HEK293 (cell line): Measurements from ENCODE around the gene SORBS2.

Experiments used
- CTCF ChIA-PET: fragments of 350-600 bp; formaldehyde crosslinking; extraction: SDS; loops from one replicate; lab custom pipeline; 2021; ENCODE audit warnings: antibody characterized with exemption; lab: Yijun Ruan, JAX
- POLR2A ChIA-PET: fragments of 300-600 bp; formaldehyde crosslinking; extraction: SDS; loops from one replicate; lab custom pipeline; 2020; ENCODE audit warnings: antibody characterized with exemption, inconsistent platforms; lab: Yijun Ruan, JAX
- H3K27ac ChIP-seq: fragments of 200-500 bp; sonication (Bioruptor generic); 2 replicates; pipeline ENCODE4 v1.5.1; 2014; ENCODE audit warnings: low read depth, low read length, control low read depth, inconsistent platforms; ENCODE audit errors: extremely low read depth
- H3K36me3 ChIP-seq, 2 experiments: fragments of 200-500 bp in 1 of 2; sonication (Bioruptor generic) in 1 of 2; 1 replicate in 1 of 2; 2 replicates in 1 of 2; pipeline ENCODE4 v1.5.1; 2014 to 2017; ENCODE audit warnings: inconsistent platforms in 2 of 2, low read length in 2 of 2; ENCODE audit not compliant: control insufficient read depth in 2 of 2, insufficient read depth in 1 of 2
- H3K4me1 ChIP-seq: fragments of 200-500 bp; sonication (Bioruptor generic); 2 replicates; pipeline ENCODE4 v1.5.1; 2014; ENCODE audit warnings: mild to moderate bottlenecking, low read length, inconsistent platforms; ENCODE audit not compliant: control insufficient read depth, insufficient read depth
- H3K4me3 ChIP-seq: 2 replicates; pipeline ENCODE4 v1.5.1; 2011; ENCODE audit warnings: low read depth, mild to moderate bottlenecking, control low read depth, low read length, moderate library complexity
- H3K9me3 ChIP-seq: fragments of 200-500 bp; sonication (Bioruptor generic); 2 replicates; pipeline ENCODE4 v1.5.1; 2014; ENCODE audit warnings: low read depth, low read length, inconsistent platforms; ENCODE audit not compliant: control insufficient read depth, insufficient read depth
- BCL11B ChIP-seq: fragments of 450-650 bp; formaldehyde crosslinking; IDR thresholded peaks from 2 replicates; pipeline ENCODE4 v1.5.1; 2016; ENCODE audit warnings: low read depth, missing biosample characterization, missing genetic modification characterization
- BCL6B ChIP-seq: fragments of 450-650 bp; formaldehyde crosslinking; IDR thresholded peaks from 2 replicates; pipeline ENCODE4 v1.5.1; 2017; ENCODE audit warnings: missing biosample characterization, missing genetic modification characterization
- HOXA7 ChIP-seq: sonication (generic); formaldehyde crosslinking; IDR thresholded peaks from 2 replicates; pipeline ENCODE4 v1.8.1; 2022; ENCODE audit warnings: missing genetic modification reagents, borderline replicate concordance
- IKZF3 ChIP-seq: fragments of 450-650 bp; IDR thresholded peaks from 2 replicates; pipeline ENCODE4 v1.5.0; 2018; ENCODE audit warnings: missing biosample characterization, mild to moderate bottlenecking, missing genetic modification characterization, moderate library complexity
- KLF7 ChIP-seq: fragments of 450-650 bp; formaldehyde crosslinking; IDR thresholded peaks from 2 replicates; pipeline ENCODE4 v1.5.1; 2016; ENCODE audit warnings: missing biosample characterization, missing genetic modification characterization, borderline replicate concordance
- MYNN ChIP-seq: fragments of 450-650 bp; formaldehyde crosslinking; IDR thresholded peaks from 2 replicates; pipeline ENCODE4 v1.5.1; 2016; ENCODE audit warnings: missing biosample characterization, missing genetic modification characterization, borderline replicate concordance
- PRDM6 ChIP-seq: fragments of 450-650 bp; formaldehyde crosslinking; IDR thresholded peaks from 2 replicates; pipeline ENCODE4 v1.5.1; 2017; ENCODE audit warnings: missing biosample characterization, missing genetic modification characterization
- SCRT2 ChIP-seq: fragments of 450-650 bp; formaldehyde crosslinking; IDR thresholded peaks from 2 replicates; pipeline ENCODE4 v1.5.1; 2016; ENCODE audit warnings: missing biosample characterization, missing genetic modification characterization
- ZNF133 ChIP-seq: fragments of 450-650 bp; formaldehyde crosslinking; IDR thresholded peaks from 2 replicates; pipeline ENCODE4 v1.5.1; 2016; ENCODE audit warnings: missing biosample characterization, missing genetic modification characterization
- ZNF146 ChIP-seq: fragments of 450-650 bp; formaldehyde crosslinking; IDR thresholded peaks from 2 replicates; pipeline ENCODE4 v1.5.1; 2016; ENCODE audit warnings: missing biosample characterization, missing genetic modification characterization
- ZNF362 ChIP-seq: fragments of 450-650 bp; formaldehyde crosslinking; IDR thresholded peaks from 2 replicates; pipeline ENCODE4 v1.5.1; 2016; ENCODE audit warnings: missing biosample characterization, missing genetic modification characterization
- ZNF48 ChIP-seq: fragments of 450-650 bp; formaldehyde crosslinking; IDR thresholded peaks from 2 replicates; pipeline ENCODE4 v1.5.1; 2016; ENCODE audit warnings: missing biosample characterization, missing genetic modification characterization
- ZNF501 ChIP-seq: fragments of 450-650 bp; formaldehyde crosslinking; IDR thresholded peaks from 2 replicates; pipeline ENCODE4 v1.5.1; 2016; ENCODE audit warnings: missing biosample characterization, missing genetic modification characterization
- ZNF510 ChIP-seq: fragments of 450-650 bp; formaldehyde crosslinking; IDR thresholded peaks from 2 replicates; pipeline ENCODE4 v1.5.1; 2018; ENCODE audit warnings: mild to moderate bottlenecking, missing genetic modification characterization, missing biosample characterization; ENCODE audit not compliant: insufficient replicate concordance
- ZNF561 ChIP-seq: fragments of 450-650 bp; IDR thresholded peaks from 2 replicates; pipeline ENCODE4 v1.5.1; 2018; ENCODE audit warnings: missing biosample characterization, missing genetic modification characterization, borderline replicate concordance
- ZNF677 ChIP-seq: fragments of 450-650 bp; IDR thresholded peaks from 2 replicates; pipeline ENCODE4 v1.5.0; 2018; ENCODE audit warnings: missing biosample characterization, mild to moderate bottlenecking, missing genetic modification characterization, moderate library complexity
- ZNF707 ChIP-seq: fragments of 450-650 bp; formaldehyde crosslinking; IDR thresholded peaks from 2 replicates; pipeline ENCODE4 v1.5.1; 2016; ENCODE audit warnings: missing biosample characterization, missing genetic modification characterization

Gene SORBS2

GRCh38 chr4:185813133-185813532 is 1.1 kb upstream of the SORBS2 start:
- Histone ChIP-seq H3K36me3 (no peaks in the 10 kb centered on the region), H3K4me3 (no peak overlapping the region), H3K4me1 (peaks cover 9% of the 10 kb centered on the region; the same call in 1 of the 2 replicates), H3K27ac (no peak overlapping the region)
- CTCF ChIA-PET, result no interaction called here
- POLR2A ChIA-PET, result no interaction called here
- no peak for TF ChIP-seq HOXA7 (CRISPR knock-in tag)
- TF ChIP-seq, all 188 proteins: peak for 0
- H3K9me3 ChIP-seq, result no peaks in the 10 kb centered on the region

GRCh38 chr4:185810746-185811508 is 1.1 kb downstream of the SORBS2 start:
- TF ChIP-seq BCL6B (no peak), MYNN (tag by site-specific recombination) (peak; percentile 79)
- peak overlapping the region; percentile 59 for H3K4me3 ChIP-seq
- no peaks in the 10 kb centered on the region for H3K9me3 ChIP-seq
- ChIA-PET CTCF (interaction anchor here (0.6 to 1.1 kb wide), 3 partner anchors 171 to 1066 kb away, joined by 3 to 4 read pairs (median 3); no protein-coding TSS in a partner anchor), POLR2A (no interaction called here)
- peaks cover 4% of the 10 kb centered on the region; the same call in 1 of the 2 replicates for H3K4me1 ChIP-seq
- no peaks in the 10 kb centered on the region for H3K36me3 ChIP-seq
- peak overlapping the region; percentile 33; the same call in 1 of the 2 replicates for H3K27ac ChIP-seq

- ChIA-PET POLR2A (interaction anchor here (1.2 kb wide), 1 partner anchor 29 kb away, joined by 9 read pairs; no protein-coding TSS in a partner anchor), CTCF (interaction anchor here (0.6 kb wide), 2 partner anchors 323 to 338 kb away, joined by 3 to 5 read pairs; partner anchors contain the start of gene CCDC110)
- H3K4me3 ChIP-seq, result no peak overlapping the region
- H3K4me1 ChIP-seq, result peaks cover 4% of the 10 kb centered on the region; the same call in 1 of the 2 replicates
- H3K27ac ChIP-seq, result no peak overlapping the region
- no peaks in the 10 kb centered on the region for H3K36me3 ChIP-seq
- no peaks in the 10 kb centered on the region for H3K9me3 ChIP-seq
- TF ChIP-seq ZNF677 (tag by site-specific recombination) (no peak), SCRT2 (0 out of 2 replicates have a peak, but pooled peaks have one; percentile 20)
These were observed 2.4 kb downstream of the SORBS2 start for GRCh38 chr4:185809533-185810071.

- POLR2A ChIA-PET, result interaction anchor here (1.2 kb wide), 1 partner anchor 30 kb away, joined by 9 read pairs; no protein-coding TSS in a partner anchor
- TF ChIP-seq ZNF133 (tag by site-specific recombination), result no peak
- TF ChIP-seq ZNF362 (tag by site-specific recombination), result 0 out of 2 replicates have a peak, but pooled peaks have one; percentile 49
- TF ChIP-seq, all 188 proteins: peak for 1
- H3K4me1 ChIP-seq, result peaks cover 4% of the 10 kb centered on the region; the same call in 1 of the 2 replicates
- H3K9me3 ChIP-seq, result no peaks in the 10 kb centered on the region
- no peaks in the 10 kb centered on the region for H3K36me3 ChIP-seq
- no peak overlapping the region for H3K27ac ChIP-seq
- CTCF ChIA-PET, result interaction anchor here (0.6 kb wide), 1 partner anchor 323 kb away, joined by 3 read pairs; no protein-coding TSS in a partner anchor
- H3K4me3 ChIP-seq, result no peak overlapping the region
These were observed 2.9 kb downstream of the SORBS2 start for GRCh38 chr4:185809121-185809520.

- Histone ChIP-seq H3K4me3 (no peak overlapping the region), H3K27ac (no peak overlapping the region), H3K36me3 (no peaks in the 10 kb centered on the region), H3K9me3 (no peaks in the 10 kb centered on the region), H3K4me1 (no peaks in the 10 kb centered on the region; the same call in 1 of the 2 replicates)
- ChIA-PET CTCF (no interaction called here), POLR2A (no interaction called here)
- TF ChIP-seq ZNF510 (tag by site-specific recombination) (no peak), IKZF3 (tag by site-specific recombination) (no peak), ZNF48 (tag by site-specific recombination) (no peak), BCL11B (tag by site-specific recombination) (no peak), ZNF707 (tag by site-specific recombination) (no peak), PRDM6 (tag by site-specific recombination) (no peak), ZNF146 (tag by site-specific recombination) (no peak), ZNF501 (tag by site-specific recombination) (no peak), KLF7 (tag by site-specific recombination) (no peak), ZNF561 (tag by site-specific recombination) (no peak)
These were observed 6.0 kb downstream of the SORBS2 start for GRCh38 chr4:185805979-185806378.
